Transverse colon (tissue), 4 donors: ENCODE measurements around the gene TMOD1. TPM values are rescaled to one million over a fixed set of nuclear protein-coding genes. Genes with fewer than 3 reads are reported as not detected.

Experiments used
- DNase-seq: peaks from one replicate; pipeline ENCODE4 v3.0.0-alpha.2; 2019
- H3K27ac ChIP-seq, 4 donors: fragments of 200-600 bp; sonication (generic); 2 replicates each; pipeline ENCODE4 v1.5.1; 2016 to 2018; ENCODE audit warnings: inconsistent platforms in 4 of 4
- H3K27me3 ChIP-seq: fragments of 200-600 bp; sonication (generic); 2 replicates; pipeline ENCODE4 v1.5.1; 2017; ENCODE audit warnings: inconsistent platforms
- H3K36me3 ChIP-seq, 4 donors: fragments of 200-600 bp; sonication (generic); 2 replicates each; pipeline ENCODE4 v1.5.1; 2017 to 2019; ENCODE audit warnings: inconsistent platforms in 4 of 4
- H3K4me1 ChIP-seq, 4 donors: fragments of 200-600 bp; sonication (generic); 2 replicates each; pipeline ENCODE4 v1.5.1; 2017 to 2020; ENCODE audit warnings: inconsistent platforms in 4 of 4
- H3K4me3 ChIP-seq, 4 donors: fragments of 200-600 bp; sonication (generic); 1 replicate in 1 of 4; 2 replicates in 3 of 4; pipeline versions ENCODE4 v1.5.1 to v1.6.1; 2017 to 2019; ENCODE audit warnings: inconsistent platforms in 4 of 4
- H3K9me3 ChIP-seq, 2 donors: fragments of 200-600 bp; sonication (generic); 2 replicates each; pipeline ENCODE4 v1.5.1; 2017 to 2019; ENCODE audit warnings: inconsistent platforms in 2 of 2
- CTCF ChIP-seq, 5 experiments: fragments of 200-600 bp in 3 of 5; fragments of 450-650 bp in 2 of 5; sonication (generic) in 3 of 5; IDR thresholded peaks; 1 replicate in 2 of 5; 2 replicates in 3 of 5; pipeline ENCODE4 v1.5.1; 2016 to 2017; ENCODE audit warnings: antibody characterized with exemption in 5 of 5, inconsistent platforms in 3 of 5, mild to moderate bottlenecking in 2 of 5, moderate library complexity in 1 of 5
- EP300 ChIP-seq: sonication (generic); formaldehyde crosslinking; IDR thresholded peaks from one replicate; pipeline ENCODE4 v1.6.1; 2017; ENCODE audit warnings: antibody characterized with exemption, low read depth
- POLR2A ChIP-seq: fragments of 450-650 bp; IDR thresholded peaks from one replicate; pipeline ENCODE4 v1.6.1; 2016; ENCODE audit warnings: antibody characterized with exemption, mild to moderate bottlenecking, moderate library complexity
- POLR2AphosphoS5 ChIP-seq, 3 donors: sonication (generic); formaldehyde crosslinking; IDR thresholded peaks; one replicate each; pipeline ENCODE4 v1.6.1; 2016; ENCODE audit warnings: antibody characterized with exemption in 3 of 3
- WGBS, 2 donors: methylation state at CpG; one replicate each; pipeline ENCODE4 v1.1.5; 2018; ENCODE audit warnings: low coverage in 1 of 2; 5-methylcytosine and 5-hydroxymethylcytosine counted together
- in situ Hi-C, 4 donors: fragments of 200-750 bp; cut with MboI; loops; one replicate each; pipeline versions ENCODE4 v1.15.0 to v1.15.1; 2017; ENCODE audit warnings: low sequenced_read_pairs in 3 of 4, low pct_ligation_motif_present in 1 of 4, low pct_unique_long_range_greater_than_20kb in 1 of 4
- intact Hi-C: fragments of 100-400 bp; cut with DNase I; formaldehyde crosslinking; loops from one replicate; pipeline ENCODE4 v1.15.1; 2023; ENCODE audit warnings: low total_unique reads
- total RNA-seq, 4 donors: library from RNA; depleted of rRNA; stranded (reverse); fragments of >200 nt; gene quantifications; one replicate each; pipeline ENCODE4 v1.1.0, GENCODE V29; 2016

Gene TMOD1
- total RNA-seq, 4 donors from 2014 or later = 4.2 to 11.6 (median 7.1) TPM

DNA sequence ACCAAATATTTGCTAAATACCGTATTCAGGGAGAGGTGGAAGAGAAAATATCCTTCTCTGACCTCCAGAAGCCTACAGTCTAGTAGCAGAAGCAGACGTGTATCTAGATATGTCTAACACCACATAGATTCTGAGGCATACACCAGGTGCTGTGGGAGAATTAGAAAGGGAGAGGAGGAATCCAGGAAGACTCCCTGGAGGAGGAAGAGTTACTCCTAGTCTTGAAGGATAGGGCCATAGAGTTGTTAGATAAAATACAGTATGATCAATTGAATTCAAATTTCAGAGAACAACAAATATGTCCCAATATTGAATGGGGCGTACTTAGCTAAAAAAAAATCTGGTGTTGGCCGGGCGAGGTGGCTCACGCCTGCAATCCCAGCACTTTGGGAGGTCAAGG lies 58.7 kb downstream of the TMOD1 start:
- no peaks in the 10 kb centered on the region for H3K27me3 ChIP-seq
- no peaks in the 10 kb centered on the region for H3K36me3 ChIP-seq
- DNase-seq = no peak
- H3K4me3 ChIP-seq = no peak overlapping the region
- in situ Hi-C loops = no loop called here
- 81 to 93% methylated on average over 6 of the region's 6 CpGs for WGBS, 2 donors
- no peaks in the 10 kb centered on the region for H3K9me3 ChIP-seq
- intact Hi-C loops = no loop called here
- peaks cover 18 to 38% (median 28%) of the 10 kb centered on the region in 4 donors for H3K4me1 ChIP-seq
- TF ChIP-seq EP300 (no peak), POLR2AphosphoS5 (IDR thresholded peaks at IDR 0.05) (no peak), POLR2A (no peak), CTCF (IDR thresholded peaks at IDR 0.05) (no peak)
- no peak overlapping the region for H3K27ac ChIP-seq

DNA sequence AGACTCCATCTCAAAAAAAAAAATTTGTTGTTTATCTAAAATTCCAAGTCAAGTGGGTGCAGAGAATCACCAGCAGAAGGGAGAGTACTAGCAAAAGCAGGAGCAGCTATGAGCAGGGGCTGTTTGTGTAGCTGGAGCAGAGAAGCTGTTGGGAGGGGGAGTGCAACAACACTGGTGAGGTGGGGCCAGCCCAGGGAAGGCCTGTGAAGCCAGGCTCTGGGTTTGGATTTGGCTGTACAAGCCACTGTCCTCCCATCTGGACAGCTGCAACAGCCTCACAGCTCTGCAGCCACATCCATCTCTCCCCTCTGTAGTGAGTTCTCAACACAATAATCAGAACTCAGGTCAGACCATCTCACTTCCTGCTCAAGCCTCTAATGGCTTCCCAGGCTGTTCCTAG lies 59.4 kb downstream of the TMOD1 start:
- Histone ChIP-seq H3K4me3 (no peak overlapping the region), H3K27ac (no peak overlapping the region), H3K27me3 (no peaks in the 10 kb centered on the region), H3K4me1 (peaks cover 18 to 38% (median 28%) of the 10 kb centered on the region in 4 donors), H3K36me3 (no peaks in the 10 kb centered on the region), H3K9me3 (no peaks in the 10 kb centered on the region)
- DNase-seq = no peak
- in situ Hi-C loops = no loop called here
- no peak for TF ChIP-seq POLR2A
- TF ChIP-seq EP300 = no peak
- no peak for TF ChIP-seq POLR2AphosphoS5 (IDR thresholded peaks at IDR 0.05)
- no peak for TF ChIP-seq CTCF (IDR thresholded peaks at IDR 0.05)
- intact Hi-C loops = no loop called here

- H3K27ac ChIP-seq = no peak overlapping the region
- intact Hi-C loops = no loop called here
- no peak for TF ChIP-seq POLR2A
- no peak for TF ChIP-seq EP300
- TF ChIP-seq POLR2AphosphoS5 (IDR thresholded peaks at IDR 0.05) = no peak
- peaks cover 18 to 38% (median 28%) of the 10 kb centered on the region in 4 donors for H3K4me1 ChIP-seq
- in situ Hi-C loops = no loop called here
- DNase-seq = no peak
- no peaks in the 10 kb centered on the region for H3K9me3 ChIP-seq
- no peak overlapping the region for H3K4me3 ChIP-seq
- 14 to 76% methylated on average over 1 to 3 of the region's 3 CpGs for WGBS, 2 donors
- no peaks in the 10 kb centered on the region for H3K36me3 ChIP-seq
- H3K27me3 ChIP-seq = no peaks in the 10 kb centered on the region
Observed at GRCh38 chr9:97561501-97561900, 60.0 kb downstream of the TMOD1 start.

- Histone ChIP-seq H3K4me3 (no peak overlapping the region), H3K27ac (no peak overlapping the region), H3K36me3 (no peaks in the 10 kb centered on the region), H3K4me1 (peaks cover 11 to 29% (median 19%) of the 10 kb centered on the region in 4 donors), H3K27me3 (no peaks in the 10 kb centered on the region), H3K9me3 (no peaks in the 10 kb centered on the region)
- TF ChIP-seq POLR2A (no peak), POLR2AphosphoS5 (IDR thresholded peaks at IDR 0.05) (no peak), EP300 (no peak), CTCF (IDR thresholded peaks at IDR 0.05) (no peak)
- intact Hi-C loops = no loop called here
- 97% methylated on average over 5 of the region's 5 CpGs; no CpG with 5 or more reads in 1 of the 2 donors for WGBS, 2 donors
- in situ Hi-C loops = no loop called here
- no peak for DNase-seq
Observed at GRCh38 chr9:97562542-97562941, 61.1 kb downstream of the TMOD1 start.
